ENCODE measurements around the gene S100A13. TPM values are rescaled to one million over a fixed set of nuclear protein-coding genes. Genes with fewer than 3 reads are reported as not detected.

Gene S100A13
- total RNA-seq, 1 donor from 2014 or later, result 16.2 TPM

GRCh38 chr1:153608089-153608682 lies 19.1 kb downstream of the S100A13 start:
- Mint-ChIP-seq H3K4me1 (peaks cover 27% of the 10 kb centered on the region), H3K36me3 (ENCODE audit: low read depth) (no peaks in the 10 kb centered on the region), H3K27ac (no peak overlapping the region), H3K4me3 (no peak overlapping the region), H3K9me3 (no peaks in the 10 kb centered on the region), H3K27me3 (no peaks in the 10 kb centered on the region)
- TF ChIP-seq CTCF (IDR thresholded peaks at IDR 0.05), result no peak
- DNase-seq (no peak), ATAC-seq (ENCODE audit: low read depth) (no peak)
- intact Hi-C loops (cut with micrococcal nuclease), result no loop called here
- POLR2A ChIA-PET, result interaction anchor here (1.4 to 2.3 kb wide), 2 partner anchors 9 to 10 kb away, joined by 3 to 10 read pairs; no protein-coding TSS in a partner anchor
- CTCF ChIA-PET, result interaction anchor here (1.0 kb wide), 1 partner anchor 97 kb away, joined by 3 read pairs; no protein-coding TSS in a partner anchor

- H3K4me1 Mint-ChIP-seq, result peaks cover 30% of the 10 kb centered on the region
- H3K9me3 Mint-ChIP-seq, result no peaks in the 10 kb centered on the region
- H3K36me3 Mint-ChIP-seq (ENCODE audit: low read depth), result no peaks in the 10 kb centered on the region
- ATAC-seq (ENCODE audit: low read depth), result no peak
- H3K27ac Mint-ChIP-seq, result no peak overlapping the region
- no peaks in the 10 kb centered on the region for H3K27me3 Mint-ChIP-seq
- ChIA-PET CTCF (no interaction called here), POLR2A (interaction anchor here (1.4 to 2.3 kb wide), 2 partner anchors 8 to 11 kb away, joined by 3 to 10 read pairs; no protein-coding TSS in a partner anchor)
- DNase-seq, result no peak
- no peak overlapping the region for H3K4me3 Mint-ChIP-seq
- intact Hi-C loops (cut with micrococcal nuclease), result no loop called here
- TF ChIP-seq CTCF (IDR thresholded peaks at IDR 0.05), result no peak
Observed at GRCh38 chr1:153607381-153607780, 19.9 kb downstream of the S100A13 start.

GRCh38 chr1:153606194-153606593 lies 21.1 kb downstream of the S100A13 start:
- Mint-ChIP-seq H3K36me3 (ENCODE audit: low read depth) (no peaks in the 10 kb centered on the region), H3K27ac (peak overlapping the region; percentile 71), H3K4me3 (no peak overlapping the region), H3K4me1 (peaks cover 39% of the 10 kb centered on the region), H3K27me3 (no peaks in the 10 kb centered on the region), H3K9me3 (no peaks in the 10 kb centered on the region)
- intact Hi-C loops (cut with micrococcal nuclease), result no loop called here
- ATAC-seq (ENCODE audit: low read depth) (peak; percentile 10), DNase-seq (no peak)
- ChIA-PET CTCF (no interaction called here), POLR2A (interaction anchor here (0.7 to 0.8 kb wide), 3 partner anchors 8 to 525 kb away, joined by 3 to 7 read pairs (median 4); no protein-coding TSS in a partner anchor)
- no peak for TF ChIP-seq CTCF (IDR thresholded peaks at IDR 0.05)

DNA sequence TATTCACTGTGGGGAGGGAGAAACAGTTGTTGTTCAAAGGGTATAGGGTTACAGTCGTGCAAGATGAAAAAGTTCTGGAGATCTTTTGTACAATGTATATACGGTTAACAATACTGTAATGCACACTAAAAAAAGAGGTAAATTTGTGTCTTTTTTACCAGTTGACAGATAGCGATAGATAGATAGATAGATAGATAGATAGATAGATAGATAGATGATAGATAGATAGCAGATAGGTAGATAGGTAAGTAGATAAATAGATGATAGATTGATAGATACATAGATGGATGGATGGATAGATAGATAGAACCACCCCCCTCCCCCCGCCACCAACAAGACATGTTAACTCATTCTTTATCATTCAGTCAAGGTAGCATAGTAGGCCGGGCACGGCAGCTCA lies 24.6 kb downstream of the S100A13 start:
- no peak overlapping the region for H3K4me3 Mint-ChIP-seq
- ChIA-PET CTCF (no interaction called here), POLR2A (interaction anchor here (0.7 to 3.9 kb wide), 2 partner anchors 31 to 247 kb away, joined by 9 to 21 read pairs; partner anchors contain the start of gene CHTOP)
- intact Hi-C loops (cut with micrococcal nuclease), result no loop called here
- ATAC-seq (ENCODE audit: low read depth), result no peak
- no peak for DNase-seq
- no peaks in the 10 kb centered on the region for H3K27me3 Mint-ChIP-seq
- H3K9me3 Mint-ChIP-seq, result no peaks in the 10 kb centered on the region
- TF ChIP-seq CTCF (IDR thresholded peaks at IDR 0.05), result no peak
- H3K4me1 Mint-ChIP-seq, result peaks cover 61% of the 10 kb centered on the region
- H3K36me3 Mint-ChIP-seq (ENCODE audit: low read depth), result no peaks in the 10 kb centered on the region
- H3K27ac Mint-ChIP-seq, result no peak overlapping the region

DNA sequence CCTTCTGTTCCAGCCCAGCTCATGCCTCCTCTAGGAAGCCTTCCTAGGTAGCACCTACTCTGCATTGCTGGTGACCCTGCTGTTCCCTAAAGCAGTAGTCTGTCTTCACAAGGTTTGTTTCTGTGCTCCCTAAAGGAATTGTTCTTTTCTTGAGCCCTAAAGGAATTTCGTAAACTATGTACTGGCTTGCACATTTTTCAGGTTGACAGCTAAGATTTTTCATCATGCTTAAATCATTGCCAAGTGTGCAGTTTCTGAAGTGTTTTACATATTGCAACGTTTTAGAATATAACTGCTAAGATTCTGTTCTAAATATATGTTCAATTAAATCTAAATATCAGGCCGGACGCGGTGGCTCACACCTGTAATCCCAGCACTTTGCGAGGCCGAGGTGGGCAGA lies 27.5 kb downstream of the S100A13 start:
- Mint-ChIP-seq H3K27me3 (no peaks in the 10 kb centered on the region), H3K27ac (peak overlapping the region; percentile 90), H3K4me3 (peak overlapping the region; percentile 20), H3K4me1 (peaks cover 55% of the 10 kb centered on the region), H3K9me3 (no peaks in the 10 kb centered on the region), H3K36me3 (ENCODE audit: low read depth) (no peaks in the 10 kb centered on the region)
- ChIA-PET CTCF (interaction anchor here (1.0 to 2.2 kb wide), 3 partner anchors 11 to 31 kb away, joined by 4 to 9 read pairs (median 4); no protein-coding TSS in a partner anchor), POLR2A (interaction anchor here (0.9 to 5.8 kb wide), 13 partner anchors 8 to 391 kb away, joined by 3 to 138 read pairs (median 10); partner anchors contain the start of genes CHTOP, INTS3, RPS27 and S100A1)
- DNase-seq (no peak), ATAC-seq (ENCODE audit: low read depth) (no peak)
- intact Hi-C loops (cut with micrococcal nuclease), result loop anchor here (1.0 to 2.0 kb wide), 4 partner anchors 27 to 71 kb away; partner anchors contain the start of genes CHTOP and SNAPIN
- no peak for TF ChIP-seq CTCF (IDR thresholded peaks at IDR 0.05)
